Stimulated activated CD4-positive, alpha-beta T cell treated with anti-CD3 and anti-CD28 coated beads, Interleukin-4, amount 100 ng/mL, for 24 hours (primary cell): Measurements from ENCODE around the gene MAFF.

Experiments used
- DNase-seq: peaks from one replicate; pipeline ENCODE4 v3.0.0-alpha.2; 2020

The MAFF gene

GRCh38 chr22:38205261-38206128 is 3.7 kb downstream of the MAFF start:
- no peak for DNase-seq

DNA sequence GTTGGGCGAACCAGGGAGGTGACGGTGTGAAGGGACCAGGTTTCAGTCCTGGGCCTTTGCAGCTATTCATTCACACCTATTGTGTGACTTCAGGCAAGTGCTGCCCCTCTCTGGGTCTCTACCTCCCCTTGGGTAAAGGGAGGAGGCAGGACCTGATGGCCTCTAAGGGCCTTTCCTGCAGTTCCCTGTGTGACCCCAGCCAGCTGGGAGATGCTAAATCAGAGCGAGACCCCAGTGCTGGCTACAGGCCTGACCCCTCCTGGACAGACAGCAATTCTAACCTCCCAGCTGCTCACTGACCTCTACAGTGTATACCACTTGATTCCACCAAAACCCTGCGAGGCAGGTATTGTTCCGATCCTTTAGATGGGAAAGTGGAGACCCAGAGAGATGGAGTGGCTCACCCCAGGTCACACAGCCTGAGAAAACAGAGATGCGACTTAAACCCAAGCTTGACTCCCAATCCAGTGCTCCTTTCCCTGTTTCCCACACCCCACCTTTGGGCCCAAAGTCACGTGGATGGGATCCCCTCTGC is 6.2 kb downstream of the MAFF start:
- DNase-seq: no peak

DNA sequence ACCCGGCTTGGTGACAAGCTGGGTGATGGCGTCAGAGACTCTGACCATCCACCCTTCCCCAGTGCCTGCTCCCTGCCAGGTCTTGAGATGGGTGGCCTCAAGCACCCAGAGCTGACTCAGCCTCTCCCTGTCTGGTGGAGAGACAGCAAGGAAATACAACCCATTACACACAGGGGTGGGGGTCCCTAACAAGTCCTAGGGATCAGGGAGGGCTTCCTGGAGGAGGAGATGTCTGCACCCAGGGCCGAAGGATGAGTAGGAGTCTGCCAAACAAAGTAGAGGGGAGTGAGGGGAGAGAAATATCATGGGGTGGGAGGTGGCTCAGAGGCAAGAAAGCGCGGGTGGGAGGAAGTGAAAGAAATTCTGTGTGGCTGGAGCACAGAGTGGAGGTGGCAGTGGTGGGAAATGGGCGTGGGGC is 6.8 kb downstream of the MAFF start:
- DNase-seq: no peak

DNA sequence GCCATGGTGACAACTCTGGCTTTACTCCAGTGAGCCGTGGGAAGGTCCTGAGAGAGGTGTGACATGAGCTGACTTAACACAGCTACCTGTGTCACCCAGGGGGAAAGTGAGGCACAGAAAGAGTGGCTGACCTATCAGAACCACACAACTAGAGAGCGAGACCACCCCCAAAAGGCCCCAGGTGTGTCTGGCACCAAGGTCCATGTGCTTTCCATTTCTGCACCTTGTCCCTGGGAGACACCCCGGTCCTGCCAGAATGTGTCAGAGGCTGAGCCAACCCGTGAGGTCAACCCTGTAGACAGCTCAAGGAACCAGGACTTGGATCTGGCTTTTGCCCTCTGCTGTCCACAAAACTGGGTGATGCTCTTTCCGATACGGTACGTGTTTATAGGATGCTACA is 9.8 kb downstream of the MAFF start:
- DNase-seq: no peak

GRCh38 chr22:38212442-38212841 is 10.6 kb downstream of the MAFF start:
- DNase-seq: no peak

DNA sequence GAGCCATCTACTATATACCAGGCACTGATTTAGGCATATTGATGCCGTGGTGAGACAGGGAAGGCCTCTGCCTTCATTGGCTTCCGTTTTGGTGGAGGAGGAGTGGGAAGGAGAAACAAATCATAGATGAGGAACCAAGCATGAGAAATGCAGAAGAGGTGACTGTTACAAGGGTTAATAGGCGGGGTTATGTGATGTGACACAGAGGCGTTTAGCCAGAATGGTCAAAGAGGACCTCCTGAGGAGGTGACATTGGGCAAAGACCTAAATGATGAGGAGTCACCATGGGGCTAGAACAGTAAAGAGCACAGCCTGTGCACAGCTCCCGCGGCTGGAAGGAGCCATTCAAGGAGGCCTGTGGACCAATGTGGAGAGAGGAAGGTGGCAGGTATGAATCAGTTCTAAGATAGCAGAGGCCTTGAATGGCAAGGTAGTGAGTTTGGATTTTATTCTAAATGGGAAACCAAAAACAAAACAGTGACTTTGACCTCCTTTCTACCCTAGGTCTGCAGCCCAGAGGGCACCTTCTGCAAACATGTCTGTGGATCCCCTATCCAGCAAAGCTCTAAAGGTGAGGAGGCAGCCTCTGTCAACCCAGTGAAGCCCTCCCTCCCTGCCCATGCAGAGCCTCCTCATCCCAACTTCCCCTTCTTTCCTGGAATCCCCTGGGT is 11.7 kb downstream of the MAFF start:
- no peak for DNase-seq

DNA sequence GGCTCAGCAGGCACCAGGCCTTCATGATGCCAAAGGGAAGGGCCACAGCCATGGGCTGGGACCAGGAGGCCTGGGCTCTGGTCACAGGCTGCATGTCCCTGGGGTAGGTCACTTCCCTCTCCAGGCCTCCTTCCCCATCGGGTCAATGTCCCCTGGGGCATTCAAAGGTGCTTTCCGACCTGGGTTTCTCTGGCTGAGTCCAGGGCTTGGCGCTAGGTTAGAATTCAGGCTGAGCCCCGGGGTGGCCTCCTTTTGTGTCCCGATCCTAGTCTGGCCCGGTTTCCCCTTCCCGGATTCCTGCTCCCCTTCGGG is 12.2 kb downstream of the MAFF start:
- DNase-seq: no peak

DNA sequence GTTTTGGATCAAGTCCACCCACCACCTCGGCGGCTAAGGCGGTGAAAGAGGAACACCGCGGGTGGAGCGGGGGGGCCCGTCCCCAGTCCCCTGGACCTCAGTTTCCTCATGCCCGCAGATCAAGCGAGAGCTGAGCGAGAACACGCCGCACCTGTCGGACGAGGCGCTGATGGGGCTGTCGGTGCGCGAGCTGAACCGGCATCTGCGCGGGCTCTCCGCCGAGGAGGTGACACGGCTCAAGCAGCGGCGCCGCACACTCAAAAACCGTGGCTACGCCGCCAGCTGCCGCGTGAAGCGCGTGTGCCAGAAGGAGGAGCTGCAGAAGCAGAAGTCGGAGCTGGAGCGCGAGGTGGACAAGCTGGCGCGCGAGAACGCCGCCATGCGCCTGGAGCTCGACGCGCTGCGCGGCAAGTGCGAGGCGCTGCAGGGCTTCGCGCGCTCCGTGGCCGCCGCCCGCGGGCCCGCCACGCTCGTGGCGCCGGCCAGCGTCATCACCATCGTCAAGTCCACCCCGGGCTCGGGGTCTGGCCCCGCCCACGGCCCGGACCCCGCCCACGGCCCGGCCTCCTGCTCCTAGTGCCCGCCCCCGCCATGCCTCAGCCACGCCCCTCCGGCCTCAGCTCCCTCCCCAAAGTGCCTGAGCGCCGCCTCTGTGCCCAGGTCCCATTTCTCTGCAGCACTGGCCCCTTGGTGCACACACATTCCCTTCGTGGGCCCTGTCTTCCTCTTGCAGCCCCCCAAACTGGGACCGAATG is 12.7 kb downstream of the MAFF start:
- DNase-seq: peak; percentile 58

- no peak for DNase-seq
These were observed 13.6 kb downstream of the MAFF start for GRCh38 chr22:38215156-38216038.

GRCh38 chr22:38218661-38219622 is 17.1 kb downstream of the MAFF start:
- DNase-seq: peak; percentile 56

GRCh38 chr22:38219632-38220031 is 17.8 kb downstream of the MAFF start:
- no peak for DNase-seq

- DNase-seq: no peak
These were observed 18.4 kb downstream of the MAFF start for GRCh38 chr22:38220163-38220562.

- no peak for DNase-seq
These were observed 19.0 kb downstream of the MAFF start for GRCh38 chr22:38220653-38221386.

DNA sequence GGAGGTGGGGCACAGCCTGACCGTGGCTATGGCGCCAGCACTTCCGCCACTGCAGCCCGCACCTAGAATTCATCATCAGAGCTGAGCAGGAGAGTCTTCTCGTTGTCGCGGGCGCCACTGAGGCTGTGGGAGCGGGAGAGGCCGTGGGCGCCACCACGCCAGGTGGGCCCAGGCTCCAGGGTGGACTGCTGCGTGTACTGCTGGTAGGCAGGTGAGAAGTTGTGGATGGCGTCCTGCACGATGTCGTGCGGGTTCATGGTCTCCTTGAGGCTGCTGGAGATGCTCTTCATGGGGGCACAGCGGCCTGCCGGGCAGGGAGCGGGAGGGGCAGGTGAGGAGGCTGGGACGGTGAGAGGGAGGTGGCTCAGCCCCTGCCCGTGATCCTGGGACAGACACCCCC is 19.6 kb downstream of the MAFF start:
- DNase-seq: no peak

- no peak for DNase-seq
These were observed 20.4 kb downstream of the MAFF start for GRCh38 chr22:38221908-38222796.

- DNase-seq: no peak
These were observed 21.0 kb downstream of the MAFF start for GRCh38 chr22:38222797-38223119.

DNA sequence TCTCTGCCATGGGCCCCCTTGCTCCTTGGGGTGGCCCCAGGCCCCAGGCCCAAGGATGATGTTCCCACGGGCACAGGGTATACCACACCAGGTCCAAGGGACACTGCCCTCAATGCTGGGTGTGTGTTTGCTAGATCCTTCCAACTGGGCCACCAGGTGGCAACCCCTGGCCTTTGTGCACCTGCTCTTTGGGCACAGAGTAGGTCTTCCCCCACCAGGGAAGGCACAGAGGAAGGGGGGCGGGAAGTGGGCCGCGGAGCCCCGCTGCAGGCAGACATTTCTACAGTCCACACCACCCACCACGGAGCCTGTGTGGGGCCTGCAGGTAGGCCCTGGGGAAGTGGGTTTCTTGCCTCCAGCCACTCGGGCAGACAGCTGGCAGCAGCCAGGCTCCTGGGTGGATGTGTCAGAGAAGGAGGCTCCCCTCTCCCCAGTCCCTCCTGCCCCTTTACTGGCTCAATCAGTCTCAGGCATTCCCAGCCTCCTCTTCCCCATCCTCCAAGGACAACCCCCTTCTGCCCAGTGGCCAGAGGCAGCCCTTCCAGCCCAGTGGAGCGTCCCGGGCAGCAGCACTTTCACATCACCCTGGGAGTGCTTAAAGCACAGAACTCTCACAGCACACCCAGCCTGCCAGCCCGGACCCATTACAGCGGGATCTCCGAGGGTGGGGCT is 21.6 kb downstream of the MAFF start:
- no peak for DNase-seq

DNA sequence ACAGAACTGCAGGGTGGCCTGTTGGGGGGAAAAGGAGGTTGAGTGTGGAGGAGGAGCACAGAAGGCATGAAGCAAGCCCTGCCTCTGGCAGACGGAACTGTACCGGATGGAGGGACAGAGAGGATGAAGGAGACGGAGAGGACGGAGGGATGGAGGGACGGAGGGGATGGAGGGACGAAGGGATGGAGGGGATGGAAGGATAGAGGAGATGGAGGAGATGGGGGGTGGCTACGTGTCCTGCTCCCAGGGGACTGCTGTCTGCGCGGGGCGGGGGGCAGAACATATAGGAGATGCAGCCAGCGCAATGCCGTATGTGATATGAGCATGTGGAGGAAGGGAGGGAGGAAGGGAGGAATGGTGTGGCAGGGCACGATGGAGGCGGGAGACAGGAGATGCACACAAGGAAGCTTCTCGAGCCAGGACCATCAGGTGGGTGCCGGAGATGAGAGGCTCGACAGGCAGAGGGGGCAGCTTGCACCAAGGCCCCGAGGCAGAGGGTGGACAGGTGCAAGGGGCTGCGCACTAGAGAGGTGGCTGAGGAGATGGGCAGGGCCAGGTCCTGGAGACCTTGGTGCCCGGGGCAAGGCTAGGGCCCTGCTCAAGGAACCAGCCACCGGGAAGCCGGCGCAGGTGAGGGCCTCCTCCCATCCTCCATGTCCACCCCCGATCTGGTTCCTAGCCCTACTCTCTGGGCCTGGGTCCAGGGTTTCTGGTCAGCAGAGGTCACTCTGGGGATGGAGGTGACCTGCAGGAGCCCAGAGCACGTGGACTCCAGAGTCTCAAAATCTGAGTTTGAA is 25.3 kb downstream of the MAFF start:
- no peak for DNase-seq
